ENCODE measurements around the gene MIDN.

GRCh38 chr19:1296575-1297271, 48.3 kb downstream of the MIDN start:
- no peak for TF ChIP-seq CTCF (conservative IDR thresholded peaks at IDR 0.05 in 1 of 2, IDR thresholded peaks at IDR 0.05 in 1 of 2; ENCODE audit: low read depth in 1 of 2, low read length in 2 of 2)
- TF ChIP-seq EZH2 (IDR thresholded peaks at IDR 0.05; ENCODE audit: low read length, missing control alignments): no peak
